H9 (cell line): ENCODE data around the gene ARMC9. TPM values are rescaled to one million over a fixed set of nuclear protein-coding genes. Genes with fewer than 3 reads are reported as not detected.

Experiments used
- DNase-seq: peaks from one replicate; pipeline ENCODE4 v3.0.0-alpha.2; 2017
- H2AFZ ChIP-seq: one replicate; pipeline ENCODE4 v1.6.1; 2013; ENCODE audit warnings: mild to moderate bottlenecking, low read length, control low read depth, moderate library complexity
- H2AK5ac ChIP-seq: 2 replicates; pipeline ENCODE4 v1.6.1; 2013; ENCODE audit warnings: low read length, control low read depth, mixed read lengths; ENCODE audit not compliant: insufficient read length
- H2BK120ac ChIP-seq: one replicate; pipeline ENCODE4 v1.6.1; 2013; ENCODE audit warnings: low read depth, mild to moderate bottlenecking, low read length, control low read depth, inconsistent platforms; ENCODE audit not compliant: poor library complexity, severe bottlenecking
- H2BK12ac ChIP-seq: 2 replicates; pipeline ENCODE4 v1.6.1; 2013; ENCODE audit warnings: low read length, control low read depth, mixed read lengths, low read depth; ENCODE audit not compliant: insufficient read length
- H2BK15ac ChIP-seq: 2 replicates; pipeline ENCODE4 v1.6.1; 2013; ENCODE audit warnings: low read depth, low read length, control low read depth
- H2BK20ac ChIP-seq: one replicate; pipeline ENCODE4 v1.6.1; 2013; ENCODE audit warnings: low read depth, mild to moderate bottlenecking, low read length, control low read depth, inconsistent platforms; ENCODE audit not compliant: poor library complexity, severe bottlenecking
- H2BK5ac ChIP-seq: 2 replicates; pipeline ENCODE4 v1.6.1; 2013; ENCODE audit warnings: low read length, control low read depth, mixed read lengths; ENCODE audit not compliant: insufficient read length
- H3K14ac ChIP-seq: 2 replicates; pipeline ENCODE4 v1.6.1; 2013; ENCODE audit warnings: low read length, control low read depth; ENCODE audit not compliant: insufficient read depth
- H3K18ac ChIP-seq: 2 replicates; pipeline ENCODE4 v1.6.1; 2013; ENCODE audit warnings: low read depth, mild to moderate bottlenecking, mixed read lengths, low read length, control low read depth; ENCODE audit not compliant: insufficient read length
- H3K23ac ChIP-seq: 2 replicates; pipeline ENCODE4 v1.6.1; 2013; ENCODE audit warnings: low read length, control low read depth, mixed read lengths, low read depth; ENCODE audit not compliant: insufficient read length
- H3K23me2 ChIP-seq: 2 replicates; pipeline ENCODE4 v1.6.1; 2013; ENCODE audit warnings: low read depth, mild to moderate bottlenecking, mixed read lengths, low read length, control low read depth; ENCODE audit not compliant: insufficient read length, poor library complexity, severe bottlenecking
- H3K27ac ChIP-seq: 2 replicates; pipeline ENCODE4 v1.5.1; 2013; ENCODE audit warnings: low read length, control low read depth, mixed read lengths, low read depth; ENCODE audit not compliant: insufficient read length
- H3K27me3 ChIP-seq: 2 replicates; pipeline ENCODE4 v1.6.1; 2013; ENCODE audit warnings: low read length, control low read depth, inconsistent platforms; ENCODE audit not compliant: insufficient read depth
- H3K4ac ChIP-seq: 2 replicates; pipeline ENCODE4 v1.6.1; 2013; ENCODE audit warnings: low read depth, mild to moderate bottlenecking, control low read depth, inconsistent platforms, low read length, moderate library complexity
- H3K4me1 ChIP-seq: 2 replicates; pipeline ENCODE4 v1.6.1; 2013; ENCODE audit warnings: low read length, control low read depth, inconsistent platforms; ENCODE audit not compliant: insufficient read depth
- H3K4me2 ChIP-seq: 2 replicates; pipeline ENCODE4 v1.6.1; 2013; ENCODE audit warnings: low read length, control low read depth, mixed read lengths; ENCODE audit not compliant: insufficient read length, insufficient read depth
- H3K56ac ChIP-seq: 2 replicates; pipeline ENCODE4 v1.6.1; 2013; ENCODE audit warnings: low read depth, mild to moderate bottlenecking, mixed read lengths, low read length, control low read depth; ENCODE audit not compliant: insufficient read length
- H3K79me1 ChIP-seq: 2 replicates; pipeline ENCODE4 v1.6.1; 2013; ENCODE audit warnings: low read depth, mild to moderate bottlenecking, moderate library complexity, low read length, control low read depth, inconsistent platforms; ENCODE audit not compliant: insufficient read depth, poor library complexity, severe bottlenecking
- H3K79me2 ChIP-seq: 2 replicates; pipeline ENCODE4 v1.6.1; 2013; ENCODE audit warnings: low read length, control low read depth, inconsistent platforms; ENCODE audit not compliant: insufficient read depth
- H3K9ac ChIP-seq: 2 replicates; pipeline ENCODE4 v1.6.1; 2013; ENCODE audit warnings: low read length, control low read depth, mixed read lengths; ENCODE audit not compliant: insufficient read length; ENCODE audit errors: extremely low read depth
- H3K9me3 ChIP-seq: one replicate; pipeline ENCODE4 v1.6.1; 2013; ENCODE audit warnings: low read depth, low read length, inconsistent platforms; ENCODE audit not compliant: control insufficient read depth
- H3T11ph ChIP-seq: one replicate; pipeline ENCODE4 v1.6.1; 2013; ENCODE audit warnings: mild to moderate bottlenecking, low read length, control low read depth, inconsistent platforms
- H4K20me1 ChIP-seq: one replicate; pipeline ENCODE4 v1.6.1; 2013; ENCODE audit not compliant: control insufficient read depth, insufficient read length, insufficient read depth
- H4K5ac ChIP-seq: 2 replicates; pipeline ENCODE4 v1.6.1; 2013; ENCODE audit warnings: low read depth, mild to moderate bottlenecking, mixed read lengths, low read length, control low read depth; ENCODE audit not compliant: insufficient read length
- H4K8ac ChIP-seq: replicated peaks from 2 replicates; pipeline ENCODE4 v1.6.1; 2013; ENCODE audit warnings: low read length, control low read depth, mixed read lengths, low read depth; ENCODE audit not compliant: insufficient read length
- H4K91ac ChIP-seq: 2 replicates; pipeline ENCODE4 v1.6.1; 2013; ENCODE audit warnings: low read depth, mild to moderate bottlenecking, moderate library complexity, mixed read lengths, low read length, control low read depth; ENCODE audit not compliant: insufficient read length
- H3K27ac Mint-ChIP-seq, 3 experiments: 2 replicates in 2 of 3; 3 replicates in 1 of 3; pipeline ENCODE4 v1.8.0; 2020 to 2021; ENCODE audit warnings: mixed read lengths in 3 of 3, mild to moderate bottlenecking in 1 of 3, moderate library complexity in 1 of 3
- H3K27me3 Mint-ChIP-seq: 2 replicates; pipeline ENCODE4 v1.8.0; 2021; ENCODE audit warnings: low read depth, mild to moderate bottlenecking, moderate library complexity, mixed read lengths
- H3K36me3 Mint-ChIP-seq, 3 experiments: 2 replicates in 2 of 3; 3 replicates in 1 of 3; pipeline ENCODE4 v1.8.0; 2020 to 2021; ENCODE audit warnings: low read depth in 3 of 3, mixed read lengths in 3 of 3; ENCODE audit not compliant: insufficient read depth in 1 of 3
- H3K4me1 Mint-ChIP-seq, 2 experiments: 2 replicates each; pipeline ENCODE4 v1.8.0; 2020; ENCODE audit warnings: mixed read lengths in 2 of 2
- H3K4me3 Mint-ChIP-seq, 2 experiments: 2 replicates in 1 of 2; 3 replicates in 1 of 2; pipeline ENCODE4 v1.8.0; 2020 to 2021; ENCODE audit warnings: mild to moderate bottlenecking in 2 of 2, mixed read lengths in 2 of 2, moderate library complexity in 1 of 2
- H3K9me3 Mint-ChIP-seq, 2 experiments: 2 replicates in 1 of 2; 3 replicates in 1 of 2; pipeline ENCODE4 v1.8.0; 2020; ENCODE audit warnings: mild to moderate bottlenecking in 2 of 2, mixed read lengths in 2 of 2, moderate library complexity in 1 of 2
- CTCF ChIP-seq: fragments of 200-600 bp; sonication (generic); conservative IDR thresholded peaks from 3 replicates; pipeline ENCODE4 v1.8.0; 2021; ENCODE audit warnings: antibody characterized with exemption, mild to moderate bottlenecking
- WGBS: extraction: QIAGEN DNeasy Blood & Tissue Kit; methylation state at CpG from one replicate; pipeline ENCODE4 v1.1.7; 2013; ENCODE audit warnings: missing lambda C conversion rate, low lambda C conversion rate, mixed read lengths; ENCODE audit not compliant: insufficient read length; ENCODE audit errors: extremely low coverage; 5-methylcytosine and 5-hydroxymethylcytosine counted together
- total RNA-seq: library from RNA; stranded (reverse); gene quantifications from 2 replicates; pipeline ENCODE4 v1.2.1, GENCODE V29; 2021

ARMC9 gene
- total RNA-seq, 1 experiment from 2014 or later, result 37.6 TPM

GRCh38 chr2:231347081-231347480 is 148.7 kb downstream of the ARMC9 start:
- H4K91ac ChIP-seq, result no peak overlapping the region
- Mint-ChIP-seq H3K4me3 (no peak overlapping the region), H3K4me1 (peaks cover 11 to 14% of the 10 kb centered on the region in 2 experiments), H3K9me3 (no peaks in the 10 kb centered on the region), H3K27me3 (no peaks in the 10 kb centered on the region), H3K36me3 (peaks cover 5 to 13% (median 12%) of the 10 kb centered on the region in 3 experiments; a peak in 5 of 7 replicates), H3K27ac (no peak overlapping the region)
- no peak overlapping the region for H2BK15ac ChIP-seq
- no peak overlapping the region for H3K4ac ChIP-seq
- no peak overlapping the region for H3K27ac ChIP-seq
- no peak overlapping the region for H3T11ph ChIP-seq
- no peak overlapping the region for H3K23ac ChIP-seq
- H2BK20ac ChIP-seq, result no peak overlapping the region
- no peak overlapping the region for H4K8ac ChIP-seq
- H4K20me1 ChIP-seq, result no peaks in the 10 kb centered on the region
- no peaks in the 10 kb centered on the region for H3K4me1 ChIP-seq
- no peak overlapping the region for H2BK5ac ChIP-seq
- TF ChIP-seq CTCF, result no peak
- no peak overlapping the region for H2AFZ ChIP-seq
- no peak overlapping the region for H2BK12ac ChIP-seq
- H3K9ac ChIP-seq, result no peak overlapping the region
- H3K27me3 ChIP-seq, result no peaks in the 10 kb centered on the region
- no peaks in the 10 kb centered on the region for H3K23me2 ChIP-seq
- no peak overlapping the region for H3K4me2 ChIP-seq
- no peak overlapping the region for H3K18ac ChIP-seq
- H2BK120ac ChIP-seq, result no peak overlapping the region
- no peak overlapping the region for H3K56ac ChIP-seq
- no peak overlapping the region for H4K5ac ChIP-seq
- H3K9me3 ChIP-seq, result no peaks in the 10 kb centered on the region
- no CpG with 5 or more reads among the region's 5 CpGs for WGBS
- H3K14ac ChIP-seq, result no peak overlapping the region
- H3K79me2 ChIP-seq, result no peaks in the 10 kb centered on the region
- no peak overlapping the region for H2AK5ac ChIP-seq
- no peak for DNase-seq
- no peaks in the 10 kb centered on the region for H3K79me1 ChIP-seq
